GM19328 (cell line): ENCODE measurements around the gene DNMBP.
A peak's percentile ranks its signal among the peaks of the same experiment; 100 is the strongest.
"Not testable (repeated sequence)": the region's sequence is repeated elsewhere in the genome, so short reads cannot be mapped to it uniquely, and the experiment has no call there.

Experiments used
- ATAC-seq: cut with Tn5 transposase; IDR thresholded peaks from one replicate; pipeline ENCODE4 v1.9.1; 2021; ENCODE audit warnings: mild to moderate bottlenecking, moderate library complexity; ENCODE audit not compliant: unreplicated experiment

DNMBP gene

DNA sequence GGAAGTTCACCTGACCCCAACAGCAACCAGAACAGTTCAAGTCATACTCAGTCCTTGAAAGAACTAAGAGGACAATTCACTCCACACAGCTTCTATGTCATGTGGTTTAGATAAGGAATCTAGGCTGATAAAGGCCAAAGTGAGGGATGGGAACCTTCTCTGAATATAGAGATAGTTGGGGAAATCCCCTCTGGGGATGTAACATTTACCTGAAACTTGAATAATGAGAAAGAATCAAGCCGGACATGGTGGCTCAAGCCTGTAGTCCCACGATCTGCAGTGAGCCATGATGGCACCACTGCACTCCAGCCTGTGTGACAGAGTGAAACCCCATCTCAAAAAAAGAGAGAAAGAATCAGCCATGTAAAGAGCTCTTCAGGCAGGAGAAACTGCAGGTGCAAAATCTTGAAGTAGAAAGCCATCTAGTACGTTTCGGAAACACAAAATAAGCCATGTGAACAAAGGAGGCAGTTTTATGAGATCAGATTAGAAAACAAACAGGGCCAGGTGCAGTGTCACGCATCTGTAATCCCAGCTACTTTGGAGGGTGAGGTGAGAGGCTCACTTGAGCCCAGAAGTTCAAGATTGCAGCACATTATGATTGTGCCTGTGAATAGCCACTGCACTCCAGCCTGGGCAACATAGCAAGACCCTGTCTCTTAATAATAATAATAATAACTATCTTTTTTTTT lies 4.5 kb upstream of the DNMBP start:
- ATAC-seq, result peak; percentile 67

DNA sequence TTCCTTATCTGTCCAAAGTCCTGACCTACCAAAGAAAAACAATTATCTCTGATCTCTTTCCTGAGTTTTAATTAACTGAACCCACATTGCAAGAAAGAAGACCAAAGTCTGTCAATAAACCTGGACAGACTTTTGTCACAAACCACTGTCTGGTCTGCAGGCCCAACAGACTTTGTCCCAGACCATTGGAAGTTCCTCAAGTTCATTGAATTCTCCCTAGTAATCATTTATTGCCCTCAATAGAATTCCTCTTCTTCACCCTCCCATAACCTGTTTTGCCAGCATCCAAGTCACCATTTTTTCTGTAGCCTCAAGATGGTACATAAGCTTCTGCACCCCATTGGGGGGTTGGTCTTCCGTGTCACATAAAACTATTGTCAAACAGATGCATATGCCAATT lies 3.9 kb upstream of the DNMBP start:
- ATAC-seq, result no peak

DNA sequence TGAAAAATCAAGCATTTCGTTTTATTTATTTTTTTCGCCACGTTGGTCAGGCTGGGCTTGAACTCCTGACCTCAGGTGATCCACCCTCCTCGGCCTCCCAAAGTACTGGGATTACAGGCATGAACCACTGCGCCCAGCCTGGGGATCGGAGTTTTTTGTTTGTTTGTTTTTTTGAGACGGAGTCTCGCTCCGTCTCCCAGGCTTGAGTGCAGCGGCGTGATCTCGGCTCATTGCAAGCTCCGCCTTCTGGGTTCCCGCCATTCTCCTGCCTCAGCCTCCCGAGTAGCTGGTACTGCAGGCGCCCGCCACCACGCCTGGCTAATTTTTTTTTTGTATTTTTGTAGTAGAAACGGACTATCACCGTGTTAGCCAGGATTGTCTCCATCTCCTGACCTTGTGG lies 2.2 kb upstream of the DNMBP start:
- not testable (repeated sequence) for ATAC-seq

GRCh38 chr10:100009283-100009792 lies 409 bp downstream of the DNMBP start:
- ATAC-seq, result peak; percentile 40

GRCh38 chr10:100008708-100009282 lies 952 bp downstream of the DNMBP start:
- no peak for ATAC-seq

GRCh38 chr10:100008142-100008522 lies 1.6 kb downstream of the DNMBP start:
- no peak for ATAC-seq

DNA sequence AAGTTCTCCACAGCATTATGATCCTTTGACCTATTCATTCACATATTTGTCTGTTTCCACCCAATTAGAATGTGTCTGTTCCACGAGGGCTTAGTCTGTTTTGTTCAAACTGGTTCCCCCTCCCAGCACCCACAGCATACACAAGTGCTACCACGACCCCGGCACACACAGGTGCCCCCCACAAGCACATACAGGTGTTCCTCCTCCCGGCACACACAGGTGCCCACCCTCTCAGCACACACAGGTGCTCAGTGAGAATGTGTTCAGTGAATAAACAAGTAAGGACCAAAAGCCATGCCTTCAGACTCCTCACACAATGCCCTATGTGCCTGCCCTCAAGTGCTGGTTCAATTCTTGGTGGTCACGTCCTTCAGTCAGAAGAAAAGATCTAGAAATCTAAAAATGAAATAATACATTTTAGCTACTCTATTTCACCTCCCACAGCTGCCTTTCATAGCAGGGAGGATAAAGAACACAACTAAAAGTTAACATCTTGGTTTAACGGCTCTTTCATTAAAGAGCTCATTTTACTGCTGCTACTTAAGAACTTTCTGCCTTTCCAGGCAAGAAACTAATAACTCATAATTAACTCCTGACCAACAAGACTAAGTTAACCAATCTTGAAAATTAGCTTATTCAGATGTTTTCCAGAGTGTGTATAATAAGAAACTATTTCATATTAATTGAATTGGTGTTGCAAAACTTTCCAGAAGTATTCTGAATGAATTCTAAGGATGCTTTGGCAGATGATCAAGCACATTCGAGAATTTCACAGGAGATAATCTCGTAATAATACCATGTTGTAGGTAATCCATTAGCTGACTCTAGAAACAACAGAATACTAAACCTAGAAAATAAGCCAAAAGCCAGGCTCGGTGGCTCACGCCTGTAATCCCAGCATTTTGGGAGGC lies 2.3 kb downstream of the DNMBP start:
- no peak for ATAC-seq

- ATAC-seq, result no peak
These were observed 3.4 kb downstream of the DNMBP start for GRCh38 chr10:100006243-100006886.

DNA sequence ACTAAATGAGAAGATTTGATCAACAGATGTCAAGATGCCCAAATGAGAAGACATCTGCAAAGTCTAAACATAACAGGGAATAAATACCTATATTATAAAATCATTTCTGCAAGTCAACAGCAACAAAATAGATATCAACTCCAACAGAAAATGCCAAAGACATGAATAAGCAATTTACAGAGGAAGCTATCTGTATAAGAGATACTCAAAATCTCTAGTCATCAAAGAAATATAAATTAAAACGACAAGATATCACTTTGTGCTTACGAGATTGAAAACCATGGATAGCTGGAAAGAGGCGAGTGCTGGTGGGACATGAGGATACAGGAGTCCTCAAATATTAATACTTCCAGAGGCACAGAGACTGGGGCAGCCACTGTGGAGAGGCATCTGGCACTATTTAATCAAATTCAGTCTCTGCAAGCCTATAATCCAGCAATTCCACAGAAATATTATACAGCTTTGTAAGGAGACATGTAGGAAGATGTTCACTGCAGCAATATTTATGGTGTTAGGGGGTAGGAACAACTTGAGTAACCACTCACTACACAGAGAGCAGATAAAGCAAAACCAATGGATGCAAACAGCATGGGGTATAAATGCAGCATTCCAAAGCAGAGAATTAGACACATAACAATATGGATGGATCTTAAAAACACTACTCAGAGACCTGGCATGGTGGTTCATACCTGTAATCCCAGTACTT lies 4.8 kb downstream of the DNMBP start:
- ATAC-seq, result no peak

DNA sequence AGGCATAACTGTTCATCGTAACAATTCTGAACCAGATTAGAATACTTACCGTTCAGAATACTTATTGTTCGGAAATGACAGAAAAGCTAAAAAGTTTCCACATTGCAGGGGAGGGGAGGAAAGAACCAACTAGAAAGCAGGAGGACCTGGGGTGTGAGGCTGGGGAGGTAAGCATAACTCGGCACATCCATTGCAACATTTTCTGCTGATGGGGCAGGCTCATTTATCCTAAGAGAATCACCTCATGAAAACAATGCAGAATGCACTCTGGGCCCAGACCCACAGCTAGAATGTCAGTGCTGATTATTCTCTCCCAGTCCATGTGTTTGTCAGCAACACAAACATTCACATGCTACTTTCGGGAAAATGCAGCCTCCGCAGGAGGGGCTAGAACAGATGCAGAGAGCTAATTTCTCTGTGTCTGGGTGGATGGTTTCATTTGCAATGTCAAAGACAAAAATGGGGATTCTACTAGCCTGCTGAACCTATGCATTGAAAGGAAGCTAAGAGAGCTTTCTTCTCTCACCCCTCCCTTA lies 9.6 kb downstream of the DNMBP start:
- no peak for ATAC-seq

DNA sequence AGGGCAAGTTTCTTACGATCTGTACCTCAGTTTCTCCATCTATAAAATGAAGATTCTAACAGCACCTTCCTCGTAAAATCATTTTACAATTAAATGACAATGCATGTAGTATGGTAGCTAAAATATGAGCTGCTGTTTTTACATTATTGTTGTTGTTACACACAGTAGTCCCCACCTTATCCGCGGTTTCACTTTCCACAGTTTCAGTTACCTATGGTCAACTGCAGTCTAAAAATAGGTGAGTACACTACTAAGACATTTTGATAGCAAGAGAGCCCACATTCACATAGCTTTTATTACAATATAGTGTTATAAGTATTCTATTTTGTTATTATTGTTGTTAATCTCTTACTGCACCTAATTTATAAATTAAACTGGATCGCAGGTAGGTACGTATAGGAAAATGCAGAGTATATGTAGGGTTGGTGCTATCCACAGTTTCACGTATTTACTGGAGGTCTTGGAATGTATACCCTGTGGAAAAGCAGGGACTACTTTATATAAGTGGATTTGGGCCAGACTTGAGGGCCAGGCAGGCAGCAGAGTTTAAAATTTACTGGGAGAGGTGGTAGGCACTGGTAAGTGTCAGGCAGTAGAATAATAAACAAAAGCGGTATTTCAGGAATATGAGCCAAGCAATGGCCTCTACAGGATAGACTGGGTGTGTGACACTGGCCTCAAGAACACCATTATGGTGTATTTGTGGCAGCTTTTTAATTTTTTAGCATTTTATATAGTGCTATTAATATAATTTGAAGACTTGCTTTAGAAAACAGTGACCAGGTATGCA lies 10.2 kb downstream of the DNMBP start:
- no peak for ATAC-seq

DNA sequence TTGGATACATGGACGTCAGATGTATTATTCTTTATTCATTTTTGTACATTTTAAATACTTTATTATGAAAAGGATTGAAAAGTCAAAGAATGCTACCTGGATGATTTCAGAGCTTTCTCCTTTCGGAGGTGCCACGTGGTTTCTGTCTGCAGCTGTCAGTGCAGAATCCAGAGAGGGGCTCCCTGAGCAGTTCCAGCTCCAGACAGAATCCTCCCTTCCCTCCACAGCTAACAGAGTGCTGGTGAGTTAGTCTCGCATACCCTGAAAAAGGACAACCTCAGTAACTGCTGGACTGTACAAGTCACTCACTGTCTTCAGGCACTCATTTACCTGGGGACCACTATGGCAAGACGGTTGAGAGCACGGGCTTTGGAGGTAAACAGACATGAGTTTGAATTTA lies 10.9 kb downstream of the DNMBP start:
- ATAC-seq, result no peak

GRCh38 chr10:99996671-99997648 lies 12.8 kb downstream of the DNMBP start:
- no peak for ATAC-seq

DNA sequence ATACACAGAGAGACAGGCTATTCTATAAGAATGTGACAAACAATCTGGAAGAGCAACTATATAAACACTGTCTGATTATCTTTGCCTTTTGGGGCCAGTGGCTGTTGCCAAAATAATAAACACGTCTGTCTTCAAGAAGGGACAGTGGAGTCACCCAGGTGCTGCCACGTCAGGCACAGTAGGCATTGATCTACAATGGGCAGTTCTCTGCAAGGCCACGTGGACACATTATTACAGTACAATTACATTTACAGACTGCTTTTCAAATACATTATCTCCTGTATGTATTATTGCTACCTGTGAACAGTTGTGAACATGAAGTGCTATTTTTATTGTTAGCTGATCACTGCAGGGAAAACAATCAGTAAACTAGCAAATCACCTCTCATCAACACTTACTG lies 14.0 kb downstream of the DNMBP start:
- ATAC-seq, result no peak

GRCh38 chr10:99995269-99995668 lies 14.5 kb downstream of the DNMBP start:
- no peak for ATAC-seq

DNA sequence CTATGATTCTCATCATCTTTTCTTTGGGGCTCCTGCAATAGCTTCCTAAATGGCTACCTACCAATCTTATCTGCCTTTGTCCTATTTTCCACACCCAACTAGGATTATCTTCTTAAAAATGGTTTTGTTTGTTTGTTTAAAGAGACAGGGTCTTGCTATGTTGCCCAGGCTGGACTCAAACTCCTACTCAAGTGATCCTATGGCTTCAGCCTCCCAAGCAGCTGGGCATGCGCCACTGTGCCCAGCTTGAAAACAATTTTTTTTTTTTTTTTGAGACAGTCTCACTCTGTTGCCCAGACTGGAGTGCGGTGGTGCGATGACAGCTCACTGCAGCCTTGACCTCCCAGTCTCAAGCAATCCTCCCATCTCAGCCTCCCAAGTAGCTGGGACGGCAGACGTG lies 14.9 kb downstream of the DNMBP start:
- no peak for ATAC-seq

GRCh38 chr10:99993701-99994689 lies 15.8 kb downstream of the DNMBP start:
- ATAC-seq, result peak; percentile 87
